Stimulated activated CD4-positive, alpha-beta T cell treated with anti-CD3 and anti-CD28 coated beads, Interleukin-1b, Interleukin-23, amount 100 ng/mL, for 24 hours (primary cell): ENCODE results near the gene IFIT1B.
"Not testable (repeated sequence)": the region's sequence is repeated elsewhere in the genome, so short reads cannot be mapped to it uniquely, and the experiment has no call there.

Source experiments
- DNase-seq, 4 experiments: peaks; one replicate each; pipeline ENCODE4 v3.0.0-alpha.2; 2020; ENCODE audit warnings: low read depth in 4 of 4, low spot score in 1 of 4

Gene IFIT1B

GRCh38 chr10:89379103-89379502, 1.2 kb downstream of the IFIT1B start:
- no peak for DNase-seq

DNA sequence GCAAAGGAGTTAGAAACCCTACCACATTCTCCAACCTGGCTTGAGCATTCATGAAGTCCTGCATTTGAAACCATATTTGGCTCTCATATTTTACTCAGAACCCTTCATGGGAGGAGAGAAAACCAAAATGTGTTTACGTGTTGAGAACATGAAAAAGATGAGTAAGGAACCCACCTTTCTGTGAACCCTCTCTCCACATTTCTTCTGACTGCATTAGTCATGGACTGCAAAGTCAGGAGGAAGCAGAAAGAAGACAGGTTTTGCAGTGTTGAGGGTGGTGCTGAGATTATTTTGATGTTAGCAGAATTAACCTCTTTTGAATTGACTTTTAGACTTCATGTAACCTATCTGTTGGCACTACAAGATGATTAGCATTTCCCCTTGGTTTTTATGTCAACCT, 4.9 kb downstream of the IFIT1B start:
- no peak for DNase-seq

DNA sequence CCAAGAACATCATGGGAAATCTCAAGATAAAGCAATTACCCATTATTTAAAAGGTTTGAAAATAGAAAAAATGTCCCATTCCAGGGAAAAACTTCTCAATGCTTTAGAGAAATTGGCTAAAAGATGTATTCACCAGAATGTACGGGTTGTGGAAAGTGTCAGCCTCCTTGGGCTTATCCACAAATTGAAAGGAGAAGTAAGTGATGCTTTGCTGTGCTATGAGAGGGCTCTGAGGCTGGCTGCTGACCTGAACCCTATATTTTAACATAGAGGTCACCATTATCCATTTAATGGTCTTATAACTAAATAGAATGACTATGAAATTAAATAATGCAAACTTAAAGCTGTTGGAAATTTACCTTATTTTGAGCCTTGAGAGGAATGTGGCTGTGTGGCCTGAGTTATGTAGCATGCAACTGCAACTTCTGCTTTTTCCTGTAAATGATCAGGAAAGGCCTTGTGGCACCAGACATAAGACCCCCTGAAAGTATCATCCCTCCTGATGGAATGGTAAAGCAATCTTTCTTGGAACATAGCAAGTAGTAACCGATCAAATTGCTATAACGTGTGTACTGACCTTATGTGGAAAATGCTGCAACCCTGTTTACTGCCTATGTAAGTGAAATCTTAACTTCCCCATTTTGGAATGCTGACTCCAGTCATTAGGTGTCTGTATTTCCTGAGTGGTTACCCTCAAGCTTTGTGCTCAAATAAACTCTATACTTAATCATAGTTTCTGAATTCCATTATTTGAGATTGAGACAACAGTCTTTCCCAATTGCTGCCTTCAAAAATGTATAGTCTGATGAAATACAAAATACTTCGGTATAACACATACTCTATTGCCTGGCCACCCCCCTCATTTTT, 6.9 kb downstream of the IFIT1B start:
- no peak for DNase-seq

- DNase-seq = no peak
Measured at GRCh38 chr10:89388806-89389205, 10.9 kb downstream of the IFIT1B start.

DNA sequence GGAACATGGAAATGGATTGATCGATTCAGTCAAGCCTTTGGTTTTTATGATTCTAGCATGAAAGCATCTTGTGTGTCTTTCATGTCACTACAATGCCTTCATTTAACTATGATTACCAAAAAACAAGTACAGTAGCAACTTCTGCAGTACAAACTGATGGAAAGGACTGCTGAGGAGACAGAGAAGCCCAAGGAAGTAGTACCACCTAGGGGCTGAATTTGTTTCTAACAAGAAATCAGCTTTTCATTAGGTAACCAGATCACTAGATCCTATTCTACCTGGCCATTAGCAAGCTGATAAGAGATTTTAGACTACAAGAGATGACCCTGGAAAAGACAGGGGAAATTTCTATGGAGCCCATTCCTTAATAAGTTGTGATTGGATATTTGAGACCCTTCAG, 11.4 kb downstream of the IFIT1B start:
- no peak for DNase-seq

- no peak for DNase-seq
Measured at GRCh38 chr10:89390476-89391225, 12.8 kb downstream of the IFIT1B start.

- not testable (repeated sequence) for DNase-seq
Measured at GRCh38 chr10:89391226-89391576, 13.3 kb downstream of the IFIT1B start.

DNA sequence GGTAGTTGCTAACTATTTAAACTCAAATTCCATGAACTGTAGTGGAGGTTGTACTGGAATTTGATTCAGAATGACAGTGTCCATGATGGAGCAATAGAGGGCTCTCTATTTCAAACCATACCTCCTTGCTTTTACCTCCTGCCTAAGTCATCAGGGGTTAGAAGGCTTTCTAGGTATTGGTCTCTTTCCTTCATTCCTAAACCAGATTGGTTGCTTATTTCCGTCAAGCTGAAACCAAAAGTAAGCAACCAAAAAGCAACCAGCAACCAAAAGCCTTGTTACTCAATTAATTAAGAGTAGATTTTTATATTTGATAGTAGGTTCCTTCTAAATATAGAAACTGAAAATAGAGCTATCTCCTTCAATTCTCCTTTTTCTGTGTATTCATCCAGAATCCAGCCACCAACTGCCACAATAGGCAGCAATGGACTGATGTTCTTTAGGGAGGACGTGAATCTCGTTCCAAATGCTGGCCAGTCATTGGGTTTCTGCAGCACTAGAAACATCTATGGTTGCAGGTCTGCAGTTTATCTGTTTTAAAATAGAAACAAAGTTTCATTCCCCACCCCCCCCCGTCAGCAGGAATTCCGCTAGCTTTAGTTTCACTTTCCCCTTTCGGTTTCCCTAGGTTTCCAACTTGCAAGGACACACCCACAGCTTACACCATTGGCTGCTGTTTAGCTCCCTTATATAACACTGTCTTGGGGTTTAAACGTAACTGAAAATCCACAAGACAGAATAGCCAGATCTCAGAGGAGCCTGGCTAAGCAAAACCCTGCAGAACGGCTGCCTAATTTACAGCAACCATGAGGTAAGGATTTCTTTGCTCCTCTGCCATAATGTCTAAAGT, 14.3 kb downstream of the IFIT1B start, which contains the start of gene IFIT1:
IFIT1 (plus strand) TSS at position 717 of the 850 bp plus-strand sequence; CDS start at position 807, 90 bp downstream.
- no peak for DNase-seq

- DNase-seq = no peak
Measured at GRCh38 chr10:89392974-89393373, 15.1 kb downstream of the IFIT1B start.

- no peak for DNase-seq
Measured at GRCh38 chr10:89393898-89394297, 16.0 kb downstream of the IFIT1B start.

- no peak for DNase-seq
Measured at GRCh38 chr10:89395141-89395540, 17.3 kb downstream of the IFIT1B start.

- no peak for DNase-seq
Measured at GRCh38 chr10:89398003-89398749, 20.3 kb downstream of the IFIT1B start.

- DNase-seq = no peak
Measured at GRCh38 chr10:89399956-89400355, 22.1 kb downstream of the IFIT1B start.

DNA sequence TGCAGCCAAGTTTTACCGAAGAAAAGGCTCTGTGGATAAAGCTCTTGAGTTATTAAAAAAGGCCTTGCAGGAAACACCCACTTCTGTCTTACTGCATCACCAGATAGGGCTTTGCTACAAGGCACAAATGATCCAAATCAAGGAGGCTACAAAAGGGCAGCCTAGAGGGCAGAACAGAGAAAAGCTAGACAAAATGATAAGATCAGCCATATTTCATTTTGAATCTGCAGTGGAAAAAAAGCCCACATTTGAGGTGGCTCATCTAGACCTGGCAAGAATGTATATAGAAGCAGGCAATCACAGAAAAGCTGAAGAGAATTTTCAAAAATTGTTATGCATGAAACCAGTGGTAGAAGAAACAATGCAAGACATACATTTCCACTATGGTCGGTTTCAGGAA, 25.2 kb downstream of the IFIT1B start:
- no peak for DNase-seq

GRCh38 chr10:89404104-89405047, 26.5 kb downstream of the IFIT1B start:
- DNase-seq = no peak

- not testable (repeated sequence) for DNase-seq
Measured at GRCh38 chr10:89406178-89406577, 28.3 kb downstream of the IFIT1B start.

DNA sequence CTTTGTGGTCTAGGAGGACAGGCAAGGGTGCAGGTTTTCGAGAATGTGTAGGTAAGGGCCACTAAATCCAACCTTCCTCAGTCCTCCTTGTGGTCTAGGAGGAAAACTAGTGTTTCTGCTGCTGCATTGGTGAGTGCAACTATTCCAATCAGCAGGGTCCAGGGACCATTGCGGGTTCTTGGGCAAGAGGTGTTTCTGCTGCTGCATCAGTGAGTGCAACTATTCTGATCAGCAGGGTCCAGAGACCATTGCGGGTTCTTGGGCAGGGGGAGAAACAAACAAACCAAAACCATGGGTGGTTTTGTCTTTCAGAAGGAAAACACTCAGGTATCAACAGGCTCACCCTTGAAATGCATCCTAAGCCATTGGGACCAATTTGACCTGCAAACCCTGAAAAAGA, 29.9 kb downstream of the IFIT1B start:
- not testable (repeated sequence) for DNase-seq

GRCh38 chr10:89409282-89409681, 31.4 kb downstream of the IFIT1B start:
- DNase-seq = not testable (repeated sequence)

DNA sequence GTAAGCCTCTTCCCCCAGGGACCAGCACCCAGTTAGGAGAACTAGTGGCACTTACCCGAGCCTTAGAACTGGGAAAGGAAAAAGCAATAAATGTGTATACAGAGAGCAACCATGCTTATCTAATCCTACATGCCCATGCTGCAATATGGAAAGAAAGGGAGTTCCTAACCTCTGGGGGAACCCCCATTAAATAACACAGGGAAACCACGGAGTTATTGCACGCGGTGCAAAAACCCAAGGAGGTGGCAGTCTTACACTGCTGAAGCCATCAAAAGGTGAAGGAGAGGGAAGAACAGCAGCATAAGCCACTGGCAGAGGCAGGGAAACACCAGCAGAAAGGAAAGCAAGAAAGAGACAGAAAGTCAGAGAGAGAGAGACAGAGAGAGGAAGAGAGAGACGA, 32.7 kb downstream of the IFIT1B start:
- not testable (repeated sequence) for DNase-seq
